T-helper 1 cell treated with Interleukin-12 subunit alpha and Interleukin-12 subunit beta and Interleukin-4 antibody, amounts not matched to agents 30 μg/mL and 1 μg/mL, for 36 hours (primary cell): ENCODE results near the gene CCDC78.

Experiments
- H3K27ac Mint-ChIP-seq: one replicate; pipeline ENCODE4 v1.8.0; 2021; ENCODE audit warnings: mild to moderate bottlenecking, mixed read lengths
- H3K27me3 Mint-ChIP-seq: one replicate; pipeline ENCODE4 v1.8.0; 2021; ENCODE audit warnings: low read depth, mixed read lengths
- H3K36me3 Mint-ChIP-seq: one replicate; pipeline ENCODE4 v1.8.0; 2021; ENCODE audit warnings: low read depth, mixed read lengths
- H3K4me1 Mint-ChIP-seq: one replicate; pipeline ENCODE4 v1.8.0; 2021; ENCODE audit warnings: low read depth, mixed read lengths
- H3K4me3 Mint-ChIP-seq: one replicate; pipeline ENCODE4 v1.8.0; 2021; ENCODE audit warnings: mild to moderate bottlenecking, moderate library complexity, mixed read lengths
- H3K9me3 Mint-ChIP-seq: one replicate; pipeline ENCODE4 v1.8.0; 2021; ENCODE audit warnings: mixed read lengths

CCDC78 gene

DNA sequence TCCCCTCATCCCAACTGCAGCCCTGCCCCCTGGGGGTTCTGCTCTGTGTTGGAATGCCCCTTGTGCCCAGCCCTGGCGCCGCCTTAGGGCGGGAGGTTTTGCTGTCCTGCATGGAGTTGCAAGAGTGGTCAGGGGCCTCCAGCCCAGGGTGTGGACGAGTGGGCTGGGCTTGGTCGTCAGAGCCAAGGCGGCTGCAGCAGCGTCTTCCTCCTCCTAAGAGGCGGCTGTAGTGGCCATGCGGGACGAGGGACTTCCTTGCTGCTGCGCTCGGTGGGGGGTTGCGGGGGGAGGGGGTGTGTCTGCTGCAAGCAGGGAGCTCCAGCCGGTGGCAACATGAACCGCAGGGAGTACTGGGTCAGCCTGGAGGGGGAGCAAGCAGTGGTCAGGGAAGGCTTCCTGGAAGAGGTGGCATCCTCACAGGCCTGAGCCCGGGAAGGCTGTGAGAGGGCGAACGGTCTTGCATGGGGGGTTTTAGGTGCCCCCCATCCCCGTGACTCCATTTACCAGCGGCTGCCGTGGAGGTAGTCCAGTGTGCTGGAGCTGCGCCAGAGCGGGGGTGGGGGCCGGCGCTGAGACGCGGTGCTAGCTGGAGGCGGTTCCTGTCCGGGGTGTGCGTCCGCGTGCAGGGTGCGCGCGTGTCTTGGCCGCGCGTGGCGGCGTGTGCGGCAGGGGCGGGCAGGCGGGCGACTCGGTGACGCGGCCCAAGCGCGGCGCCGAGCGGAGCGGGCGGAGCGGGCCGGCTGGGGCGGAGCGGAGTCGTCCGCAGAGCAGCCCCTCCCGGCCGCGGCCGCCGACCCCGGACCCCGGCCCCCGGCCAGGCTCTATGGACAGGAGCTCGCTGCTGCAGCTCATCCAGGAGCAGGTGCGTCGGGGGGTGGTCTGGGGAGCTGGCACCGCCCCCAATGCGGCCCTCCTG is 51.0 kb downstream of the CCDC78 start, which contains the start of gene RHBDL1:
Gene RHBDL1 (plus strand): TSS at position 704 of the 916 bp plus-strand sequence. CDS start 120 bp downstream, at position 824.
- Mint-ChIP-seq H3K9me3 (no peaks in the 10 kb centered on the region), H3K27me3 (no peaks in the 10 kb centered on the region), H3K27ac (no peak within 1 kb of the TSS), H3K36me3 (no peaks in the 10 kb centered on the region), H3K4me3 (no peak within 1 kb of the TSS), H3K4me1 (peaks cover 3% of the 10 kb centered on the region)

- no peak overlapping the region for H3K27ac Mint-ChIP-seq
- H3K36me3 Mint-ChIP-seq: no peaks in the 10 kb centered on the region
- peaks cover 2% of the 10 kb centered on the region for H3K4me1 Mint-ChIP-seq
- H3K4me3 Mint-ChIP-seq: no peak overlapping the region
- H3K27me3 Mint-ChIP-seq: no peaks in the 10 kb centered on the region
- H3K9me3 Mint-ChIP-seq: no peaks in the 10 kb centered on the region
Measured at GRCh38 chr16:674214-674881, 51.9 kb downstream of the CCDC78 start.

DNA sequence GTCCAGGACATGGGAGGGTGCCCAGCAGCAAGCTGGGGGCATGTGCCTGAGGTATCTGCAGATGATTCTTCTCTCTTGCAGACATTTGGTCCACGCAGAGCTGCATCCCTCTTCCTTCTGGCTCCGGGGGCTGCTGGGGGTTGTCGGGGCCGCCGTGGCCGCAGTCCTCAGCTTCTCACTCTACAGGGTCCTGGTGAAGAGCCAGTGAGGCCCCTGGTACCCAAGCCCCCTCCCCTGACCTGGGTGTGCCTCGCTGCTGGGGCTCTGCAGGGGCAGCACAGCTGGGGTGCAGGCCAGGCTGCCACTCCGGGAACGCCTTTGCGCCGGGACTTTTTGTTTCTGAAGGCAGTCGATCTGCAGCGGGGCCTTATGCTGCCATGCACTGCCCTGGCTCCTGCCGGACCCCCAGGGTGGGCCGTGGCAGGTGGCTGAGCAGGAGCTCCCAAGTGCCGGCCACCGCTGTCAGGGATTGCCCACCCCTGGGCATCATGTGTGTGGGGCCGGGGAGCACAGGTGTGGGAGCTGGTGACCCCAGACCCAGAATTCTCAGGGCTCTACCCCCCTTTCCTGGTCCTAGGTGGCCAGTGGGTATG is 52.7 kb downstream of the CCDC78 start:
- no peak overlapping the region for H3K27ac Mint-ChIP-seq
- H3K36me3 Mint-ChIP-seq: no peaks in the 10 kb centered on the region
- no peaks in the 10 kb centered on the region for H3K27me3 Mint-ChIP-seq
- peaks cover 4% of the 10 kb centered on the region for H3K4me1 Mint-ChIP-seq
- H3K9me3 Mint-ChIP-seq: no peaks in the 10 kb centered on the region
- no peak overlapping the region for H3K4me3 Mint-ChIP-seq

GRCh38 chr16:672851-673250 is 53.4 kb downstream of the CCDC78 start:
- peaks cover 4% of the 10 kb centered on the region for H3K4me1 Mint-ChIP-seq

More at GRCh38 chr16:672851-673250, 53.4 kb downstream of the CCDC78 start:
- Mint-ChIP-seq H3K27me3 (no peaks in the 10 kb centered on the region), H3K36me3 (no peaks in the 10 kb centered on the region), H3K9me3 (no peaks in the 10 kb centered on the region), H3K27ac (no peak overlapping the region), H3K4me3 (no peak overlapping the region)
